ENCODE measurements around the gene PCA3. TPM values are rescaled to one million over a fixed set of nuclear protein-coding genes. Genes with fewer than 3 reads are reported as not detected.

Gene PCA3
- total and polyA plus RNA-seq, 11 donors: not detected

- H3K27ac ChIP-seq: no peak overlapping the region
- no peak for ATAC-seq
- WGBS, 4 donors: 18 to 40% (median 30%) methylated on average over 1 of the region's 1 CpG
- TF ChIP-seq POLR2A (IDR thresholded peaks at IDR 0.05): no peak
- peak in 4 of 12 donors; percentile 14 to 37 (median 33) for TF ChIP-seq CTCF (IDR thresholded peaks at IDR 0.05)
- DNase-seq: no peak
- intact Hi-C loops (cut with DNase I): no loop called here
- no peaks in the 10 kb centered on the region for H3K36me3 ChIP-seq
- H3K27me3 ChIP-seq: peaks cover 0 to 7% (median 0%) of the 10 kb centered on the region in 9 donors
- no peaks in the 10 kb centered on the region for H3K9me3 ChIP-seq
- no peak overlapping the region for H3K4me3 ChIP-seq
- H3K4me1 ChIP-seq: no peaks in the 10 kb centered on the region
Measured at GRCh38 chr9:76761448-76761847, 2.8 kb upstream of the PCA3 start.

DNA sequence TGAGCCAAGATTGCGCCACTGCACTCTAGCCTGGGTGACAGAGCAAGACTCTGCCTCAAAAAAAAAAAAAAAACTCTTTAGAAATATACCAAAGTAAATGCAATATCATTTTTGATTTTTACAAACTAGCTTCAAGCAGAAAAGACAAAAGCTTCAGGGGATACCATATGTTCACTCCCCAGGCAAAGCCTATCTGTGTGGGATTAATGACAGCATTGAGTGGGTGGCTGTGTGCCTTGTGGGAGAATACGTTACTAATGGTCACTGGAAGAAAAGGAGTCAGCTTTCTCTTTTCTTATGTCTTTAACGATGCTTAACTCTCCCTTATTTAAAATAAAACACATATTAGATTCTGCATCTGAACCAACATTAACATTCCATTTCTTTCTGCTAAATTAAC lies 1.9 kb downstream of the PCA3 start:
- intact Hi-C loops (cut with DNase I): no loop called here
- 76 to 80% (median 77%) methylated on average over 3 of the region's 3 CpGs for WGBS, 4 donors
- Histone ChIP-seq H3K9me3 (no peaks in the 10 kb centered on the region), H3K36me3 (no peaks in the 10 kb centered on the region), H3K4me1 (no peaks in the 10 kb centered on the region), H3K27ac (no peak overlapping the region), H3K4me3 (no peak overlapping the region), H3K27me3 (peaks cover 0 to 3% (median 0%) of the 10 kb centered on the region in 9 donors)
- TF ChIP-seq CTCF (IDR thresholded peaks at IDR 0.05): no peak
- TF ChIP-seq POLR2A (IDR thresholded peaks at IDR 0.05): no peak
- DNase-seq (no peak), ATAC-seq (no peak)

DNA sequence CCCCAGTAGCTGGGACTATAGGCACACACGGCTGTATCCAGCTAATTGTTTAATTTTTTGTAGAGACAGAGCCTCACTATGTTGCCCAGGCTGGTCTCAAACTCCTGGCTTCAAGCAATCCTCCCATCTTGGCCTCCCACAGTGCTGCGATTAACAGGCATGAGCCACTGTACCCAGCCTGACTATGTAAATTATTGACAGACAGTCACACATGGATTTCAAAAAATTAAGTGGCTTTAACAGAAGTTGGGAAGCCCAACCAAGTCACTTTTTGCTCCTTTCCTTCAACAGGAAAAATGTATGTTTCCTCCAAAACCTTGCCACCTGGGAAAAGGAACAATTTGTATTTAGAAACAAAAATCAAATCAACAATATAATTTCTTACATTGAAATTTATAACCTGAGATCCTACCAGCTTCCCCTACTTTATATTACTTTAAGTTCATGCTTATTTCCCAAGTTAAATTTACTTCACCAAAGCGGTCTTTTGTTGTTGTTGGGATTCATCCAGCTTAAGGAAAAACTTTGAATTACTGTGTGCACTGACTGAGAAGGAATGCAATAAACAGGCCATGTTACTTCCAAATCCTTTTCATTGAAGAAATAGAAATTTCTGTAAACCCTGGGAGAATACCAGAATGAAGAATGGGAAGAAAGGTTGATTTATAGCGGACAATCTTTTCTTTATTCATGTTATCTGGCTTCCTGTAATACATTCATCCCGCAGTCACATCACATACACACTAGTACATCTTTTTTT lies 8.6 kb downstream of the PCA3 start:
- ATAC-seq: no peak
- 46 to 66% (median 49%) methylated on average over 5 of the region's 5 CpGs for WGBS, 4 donors
- H3K36me3 ChIP-seq: no peaks in the 10 kb centered on the region

DNA sequence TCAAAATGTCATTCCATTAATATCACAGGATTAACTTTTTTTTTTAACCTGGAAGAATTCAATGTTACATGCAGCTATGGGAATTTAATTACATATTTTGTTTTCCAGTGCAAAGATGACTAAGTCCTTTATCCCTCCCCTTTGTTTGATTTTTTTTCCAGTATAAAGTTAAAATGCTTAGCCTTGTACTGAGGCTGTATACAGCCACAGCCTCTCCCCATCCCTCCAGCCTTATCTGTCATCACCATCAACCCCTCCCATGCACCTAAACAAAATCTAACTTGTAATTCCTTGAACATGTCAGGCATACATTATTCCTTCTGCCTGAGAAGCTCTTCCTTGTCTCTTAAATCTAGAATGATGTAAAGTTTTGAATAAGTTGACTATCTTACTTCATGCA lies 20.6 kb downstream of the PCA3 start:
- intact Hi-C loops (cut with DNase I): no loop called here
- no peaks in the 10 kb centered on the region for H3K4me1 ChIP-seq
- TF ChIP-seq CTCF (IDR thresholded peaks at IDR 0.05): no peak
- TF ChIP-seq POLR2A (IDR thresholded peaks at IDR 0.05): no peak

More for the DNA sequence above, 8.6 kb downstream of the PCA3 start:
- peaks cover 0 to 3% (median 0%) of the 10 kb centered on the region in 9 donors for H3K27me3 ChIP-seq
- DNase-seq: no peak
- H3K4me3 ChIP-seq: no peak overlapping the region
- H3K9me3 ChIP-seq: no peaks in the 10 kb centered on the region
- H3K27ac ChIP-seq: no peak overlapping the region
- TF ChIP-seq CTCF (IDR thresholded peaks at IDR 0.05): no peak
- TF ChIP-seq POLR2A (IDR thresholded peaks at IDR 0.05): no peak
- intact Hi-C loops (cut with DNase I): no loop called here
- H3K4me1 ChIP-seq: no peaks in the 10 kb centered on the region

More for the DNA sequence above, 20.6 kb downstream of the PCA3 start:
- H3K9me3 ChIP-seq: no peaks in the 10 kb centered on the region
- H3K36me3 ChIP-seq: no peaks in the 10 kb centered on the region
- DNase-seq (no peak), ATAC-seq (no peak)
- no peaks in the 10 kb centered on the region for H3K27me3 ChIP-seq
- no peak overlapping the region for H3K4me3 ChIP-seq
- no peak overlapping the region for H3K27ac ChIP-seq

Measured in heart left ventricle (tissue), 16 donors.